SH-SY5Y (cell line): ENCODE measurements around the gene ZDHHC11.

Experiments
- GATA2 ChIP-seq: IDR thresholded peaks from 2 replicates; pipeline ENCODE4 v1.6.1; 2011; ENCODE audit warnings: mild to moderate bottlenecking, low read depth, low read length
- GATA3 ChIP-seq: IDR thresholded peaks from 2 replicates; pipeline ENCODE4 v1.6.1; 2011; ENCODE audit warnings: low read depth, mild to moderate bottlenecking, low read length, moderate library complexity

DNA sequence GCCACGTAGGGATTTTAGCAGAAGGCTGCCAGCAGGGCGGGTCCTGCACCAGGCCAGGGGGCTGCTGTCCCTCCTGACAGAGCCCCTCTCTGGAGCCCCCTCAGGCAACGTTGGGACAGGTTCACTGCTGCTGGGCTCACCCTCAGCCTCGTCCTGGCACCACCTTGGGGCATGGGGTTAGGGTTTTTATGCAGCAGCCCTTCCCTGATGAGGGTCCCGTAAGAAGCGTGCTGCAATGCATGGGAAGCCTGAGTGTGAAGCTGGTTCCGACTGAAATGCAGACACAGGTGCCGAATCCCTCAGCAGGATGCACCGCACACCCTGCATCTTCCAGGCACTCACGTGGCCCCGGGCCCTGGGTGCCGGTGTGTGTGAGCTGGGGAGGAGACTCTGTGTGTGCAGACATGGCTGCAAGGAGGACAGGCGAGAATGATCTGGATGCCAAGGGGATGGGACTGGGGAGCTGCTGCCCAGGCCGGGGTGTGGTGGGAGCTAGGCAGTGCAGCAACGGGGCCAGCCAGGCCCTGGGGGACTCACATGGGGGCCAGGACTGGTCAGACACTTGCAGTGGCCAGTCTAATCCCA is 93.3 kb downstream of the ZDHHC11 start:
- TF ChIP-seq GATA3 (no peak), GATA2 (no peak)
